HG03575 (cell line): ENCODE measurements around the gene ABCB10.
"Not testable (repeated sequence)": the region's sequence is repeated elsewhere in the genome, so short reads cannot be mapped to it uniquely, and the experiment has no call there.

Experiments used
- ATAC-seq: cut with Tn5 transposase; IDR thresholded peaks from one replicate; pipeline ENCODE4 v1.9.1; 2021; ENCODE audit not compliant: unreplicated experiment, insufficient number of reproducible peaks, low FRiP score; ENCODE audit errors: extremely low read depth

ABCB10 gene

DNA sequence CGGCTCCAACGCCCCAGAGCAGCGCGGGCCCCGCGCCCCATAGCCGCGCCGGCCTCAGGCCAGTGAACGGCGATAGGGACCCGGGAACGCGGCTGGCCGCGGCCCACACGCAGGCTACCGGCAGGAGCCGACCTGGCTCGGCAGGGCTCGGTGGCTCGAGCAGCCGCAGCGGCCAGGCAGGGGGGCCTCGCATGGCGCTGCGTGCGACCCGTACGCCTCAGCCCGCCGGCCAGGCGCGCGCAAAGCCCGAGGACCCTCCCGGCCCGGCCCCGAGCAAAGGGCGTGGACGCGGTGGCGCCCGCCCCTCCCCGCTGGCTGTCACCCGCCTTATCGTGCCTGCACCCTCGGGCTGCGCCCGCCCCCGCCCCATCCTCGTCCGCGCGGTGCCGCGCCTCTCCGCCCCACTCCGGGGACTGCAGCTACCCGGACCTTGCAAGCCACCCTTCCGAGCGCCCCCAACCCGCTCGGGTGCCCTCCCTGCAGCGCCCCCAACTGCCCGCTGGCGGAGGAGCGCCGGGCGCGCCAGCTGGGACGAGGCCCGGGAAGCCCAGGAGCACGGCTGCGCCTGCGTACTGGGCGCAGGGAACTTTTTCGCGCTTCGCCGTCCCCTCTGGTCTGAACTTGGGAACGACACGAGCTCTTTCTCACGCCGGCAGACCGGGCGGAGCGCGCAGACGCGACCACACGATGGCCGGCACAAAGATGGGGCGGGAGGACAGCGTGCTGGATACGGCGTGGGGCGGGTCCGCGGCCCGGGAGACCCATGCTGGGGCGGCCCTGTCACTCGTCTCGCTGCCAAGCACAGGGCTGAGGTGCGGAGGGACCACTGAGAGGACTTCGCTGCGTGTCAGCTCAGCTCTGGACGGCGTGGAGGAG is at the start of gene ABCB10:
TSS of gene ABCB10 (minus strand) at position 248 of the 876 bp plus-strand sequence. CDS start at position 193, 55 bp downstream.
- peak; percentile 58 for ATAC-seq

GRCh38 chr1:229607370-229607769 is 48.9 kb upstream of the ABCB10 start:
- no peak for ATAC-seq

DNA sequence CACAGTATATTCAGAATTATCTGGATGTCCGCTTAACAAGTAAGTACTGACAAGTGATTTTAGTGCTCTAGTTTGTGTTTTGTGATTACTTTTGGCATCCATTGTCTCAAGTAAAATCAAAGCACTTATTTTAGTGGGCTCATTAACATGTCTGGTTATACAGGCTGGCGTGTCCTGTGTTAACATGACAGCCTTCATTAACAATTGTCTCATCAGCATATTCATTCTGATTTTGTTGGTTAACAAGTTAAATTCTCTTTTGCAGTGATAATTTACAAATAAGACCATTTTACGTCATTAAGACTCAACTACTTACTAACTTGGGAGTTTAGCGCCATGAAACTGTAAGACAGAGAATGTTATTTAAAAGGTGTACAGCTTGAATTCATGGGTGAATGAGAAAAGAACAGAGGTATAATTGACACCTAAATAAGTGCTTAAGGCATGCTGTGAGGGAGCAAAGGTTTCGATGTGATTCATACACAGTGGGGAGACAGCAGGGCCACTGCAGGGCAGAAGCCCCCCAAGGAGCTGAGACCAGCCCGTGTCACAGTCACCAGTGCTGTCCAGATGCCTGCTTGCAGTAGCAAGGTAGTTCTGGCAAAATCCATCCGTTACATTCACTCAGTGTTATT is 45.0 kb upstream of the ABCB10 start:
- ATAC-seq: no peak

- no peak for ATAC-seq
These were observed 41.7 kb upstream of the ABCB10 start for GRCh38 chr1:229600229-229600628.

GRCh38 chr1:229599218-229599954 is 40.9 kb upstream of the ABCB10 start:
- no peak for ATAC-seq

DNA sequence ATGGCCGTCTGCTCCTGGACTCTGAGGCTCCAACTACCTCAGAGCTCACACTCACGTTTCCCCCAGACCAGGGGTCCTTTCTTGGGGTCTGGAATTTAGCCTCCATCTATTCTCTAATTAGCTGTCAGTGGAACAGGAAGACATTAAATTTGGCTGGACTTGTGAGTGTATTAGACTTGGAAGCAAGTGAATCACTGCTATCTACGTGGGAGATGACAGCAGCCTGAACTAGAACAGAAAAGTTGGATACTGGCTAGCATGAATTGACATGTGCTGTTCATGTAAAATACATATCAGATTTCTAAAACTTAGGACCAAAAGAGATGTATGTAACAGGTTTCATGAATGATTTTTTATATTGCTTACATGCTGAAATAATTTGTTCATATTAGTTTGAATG is 39.4 kb upstream of the ABCB10 start:
- no peak for ATAC-seq

GRCh38 chr1:229596925-229597699 is 38.6 kb upstream of the ABCB10 start:
- ATAC-seq: no peak

GRCh38 chr1:229595876-229596275 is 37.4 kb upstream of the ABCB10 start:
- ATAC-seq: not testable (repeated sequence)

DNA sequence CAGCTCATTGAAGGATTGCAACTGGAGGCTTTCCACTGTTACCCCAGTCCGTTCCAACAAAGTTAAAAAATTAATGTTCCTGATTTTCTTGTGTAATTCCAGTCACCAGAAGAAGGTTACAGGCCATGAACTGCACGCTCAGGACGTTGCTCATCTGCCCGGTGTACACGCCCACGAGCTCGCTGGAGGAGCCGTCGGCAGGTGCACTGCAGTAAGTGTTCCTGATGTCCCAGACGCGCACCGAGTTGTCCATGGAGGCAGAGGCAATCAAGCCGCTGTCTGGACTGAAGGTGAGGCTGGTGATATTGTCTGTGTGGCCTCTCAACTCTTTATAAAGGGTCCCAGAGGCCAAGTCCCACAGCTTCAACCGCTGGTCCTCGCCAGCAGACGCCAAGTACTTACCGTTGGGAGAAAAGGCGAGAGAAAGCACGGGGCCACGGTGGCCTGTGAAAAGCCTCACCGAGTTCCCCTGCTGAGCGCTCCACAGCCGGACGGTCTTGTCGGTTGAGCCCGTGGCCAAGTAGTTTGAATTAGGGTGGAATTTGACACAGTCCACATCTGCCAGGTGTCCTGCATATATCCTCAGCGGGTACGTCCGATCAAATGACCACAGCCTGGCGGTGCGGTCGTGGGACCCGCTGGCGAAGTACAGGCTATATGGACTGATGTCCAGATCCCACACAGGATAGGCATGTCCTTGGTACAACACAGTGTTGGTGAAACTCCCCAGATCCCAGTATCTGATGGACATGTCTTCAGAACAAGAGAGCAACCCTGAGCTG is 35.9 kb upstream of the ABCB10 start:
- ATAC-seq: no peak

DNA sequence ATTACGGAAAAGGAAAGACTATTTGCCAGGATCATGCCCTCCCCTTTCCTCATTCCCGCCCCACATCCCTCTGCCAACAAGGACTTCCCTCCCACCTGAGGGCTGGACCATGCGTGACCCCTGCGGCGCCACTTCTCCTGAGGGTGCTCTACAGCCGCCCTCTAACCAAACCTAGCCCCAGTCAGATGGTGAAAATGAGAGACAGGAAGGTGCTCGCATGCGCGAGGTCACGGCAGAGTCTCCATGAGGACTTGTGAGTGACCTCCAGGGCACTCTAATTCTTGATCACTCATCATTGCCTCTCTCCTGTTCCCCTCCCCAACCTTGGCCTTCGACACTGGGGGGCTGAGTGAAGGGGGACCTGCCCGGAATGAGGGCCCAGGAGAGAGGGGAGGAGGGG is 35.3 kb upstream of the ABCB10 start:
- no peak for ATAC-seq

DNA sequence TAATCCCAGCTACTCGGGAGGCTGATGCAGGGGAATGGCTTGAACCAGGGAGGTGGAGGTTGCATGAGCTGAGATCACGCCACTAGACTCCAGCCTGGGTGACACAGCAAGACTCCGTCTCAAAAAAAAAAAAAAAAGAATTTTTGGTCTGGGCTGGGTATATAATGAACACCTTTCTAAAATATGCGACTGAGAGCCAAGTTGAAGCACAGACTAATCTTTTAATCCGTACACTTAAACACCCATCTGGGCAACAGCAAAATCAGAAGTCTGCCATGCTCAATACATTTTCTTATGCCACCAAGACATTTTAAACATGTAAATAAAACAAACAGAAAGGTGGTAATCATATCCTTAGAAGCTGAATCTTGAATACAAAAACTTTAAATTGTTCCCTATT is 31.6 kb upstream of the ABCB10 start:
- no peak for ATAC-seq

DNA sequence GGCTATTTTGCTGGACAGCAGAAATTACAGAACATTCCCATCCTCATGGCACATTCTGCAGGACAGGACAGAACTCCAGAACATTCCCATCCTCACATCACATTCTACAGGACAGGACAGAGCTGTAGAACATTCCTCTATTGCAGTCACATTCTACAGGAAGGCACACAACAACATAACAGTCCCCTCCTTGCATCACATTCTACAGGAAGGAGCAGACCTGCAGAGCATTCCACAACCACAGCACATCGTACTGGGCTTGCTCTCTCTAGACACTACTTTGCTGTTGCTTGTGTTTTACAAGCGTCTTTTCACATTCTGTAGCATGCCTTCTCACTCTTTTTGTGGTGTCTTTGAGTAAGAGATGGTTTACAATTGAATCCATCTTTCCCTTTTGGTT is 26.8 kb upstream of the ABCB10 start:
- no peak for ATAC-seq

DNA sequence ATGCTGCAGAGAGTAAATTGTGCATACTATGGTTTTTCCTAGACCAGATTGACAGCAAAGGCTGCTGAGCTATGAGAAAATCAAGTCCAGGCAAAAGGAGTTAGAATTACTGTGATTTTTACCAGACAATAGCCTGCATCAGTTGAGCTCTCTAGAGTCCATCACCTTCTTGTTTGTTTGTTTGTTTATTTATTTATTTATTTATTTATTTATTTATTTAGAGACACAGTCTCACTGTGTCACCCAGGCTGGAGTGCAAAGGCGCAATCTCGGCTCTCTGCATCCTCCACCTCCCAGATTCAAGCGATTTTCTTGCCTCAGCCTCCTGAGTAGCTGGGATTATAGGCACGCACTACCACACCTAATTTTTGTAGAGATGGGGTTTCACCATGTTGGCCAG is 24.2 kb upstream of the ABCB10 start:
- ATAC-seq: no peak

DNA sequence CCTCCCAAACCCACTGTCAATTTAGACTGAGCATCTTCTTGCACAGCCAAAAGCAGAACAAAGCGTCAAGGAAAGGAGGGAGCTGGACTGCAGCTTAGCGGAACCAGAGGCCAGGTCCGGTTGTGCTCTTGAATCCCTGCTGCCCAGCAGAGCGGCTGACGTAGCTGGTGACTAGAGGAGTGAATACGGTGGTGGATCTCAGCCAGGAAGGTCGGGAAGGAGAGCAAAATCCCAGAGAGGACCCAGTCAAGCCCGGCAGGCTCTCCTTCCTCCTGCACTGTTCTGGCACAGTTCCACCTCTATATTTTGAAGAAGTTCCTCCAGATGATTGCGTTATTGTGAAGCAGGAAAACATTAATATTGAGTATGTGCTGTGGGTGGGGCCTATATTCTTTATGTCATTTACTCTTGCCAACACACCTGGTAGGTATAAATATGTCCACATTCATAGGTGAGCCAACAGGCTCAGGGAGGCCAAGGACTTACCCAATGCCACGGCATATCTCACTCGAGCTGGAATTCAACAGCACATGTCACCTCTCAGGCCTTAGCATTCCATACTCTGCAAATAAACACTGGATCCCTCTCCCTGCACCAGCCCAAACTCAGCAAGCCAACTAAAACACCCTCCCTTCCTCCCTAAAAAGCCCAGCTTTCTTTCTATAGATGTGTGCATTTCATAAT is 23.6 kb upstream of the ABCB10 start:
- ATAC-seq: no peak

GRCh38 chr1:229581485-229581884 is 23.0 kb upstream of the ABCB10 start:
- ATAC-seq: no peak

- peak; percentile 56 for ATAC-seq
These were observed 20.7 kb upstream of the ABCB10 start for GRCh38 chr1:229579059-229579673.
